SK-N-DZ (cell line): ENCODE data around the gene RANBP17.
"Not testable (repeated sequence)": the region's sequence is repeated elsewhere in the genome, so short reads cannot be mapped to it uniquely, and the experiment has no call there.

Experiments used
- DNase-seq: peaks from one replicate; pipeline ENCODE4 v3.0.0-alpha.2; 2015; ENCODE audit warnings: low spot score

Gene RANBP17

DNA sequence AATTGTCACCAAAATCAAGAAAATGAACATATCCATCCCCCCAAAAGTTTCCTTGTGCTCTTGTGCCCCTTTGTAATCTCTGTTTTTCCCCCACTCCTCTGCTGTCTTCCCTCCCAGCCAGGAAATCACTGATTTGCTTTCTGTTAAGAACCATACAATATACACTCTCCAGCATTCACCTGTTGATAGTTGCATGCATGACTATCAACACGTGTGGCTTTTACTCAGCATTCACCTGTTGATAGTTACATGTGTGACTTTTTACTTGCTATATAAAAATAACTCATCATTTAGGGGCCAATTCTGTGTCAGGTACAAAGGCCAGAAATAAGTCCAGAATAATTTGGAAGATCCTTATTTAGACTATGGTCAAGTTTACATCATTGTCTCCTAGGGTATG lies 6.0 kb downstream of the RANBP17 start:
- no peak for DNase-seq

DNA sequence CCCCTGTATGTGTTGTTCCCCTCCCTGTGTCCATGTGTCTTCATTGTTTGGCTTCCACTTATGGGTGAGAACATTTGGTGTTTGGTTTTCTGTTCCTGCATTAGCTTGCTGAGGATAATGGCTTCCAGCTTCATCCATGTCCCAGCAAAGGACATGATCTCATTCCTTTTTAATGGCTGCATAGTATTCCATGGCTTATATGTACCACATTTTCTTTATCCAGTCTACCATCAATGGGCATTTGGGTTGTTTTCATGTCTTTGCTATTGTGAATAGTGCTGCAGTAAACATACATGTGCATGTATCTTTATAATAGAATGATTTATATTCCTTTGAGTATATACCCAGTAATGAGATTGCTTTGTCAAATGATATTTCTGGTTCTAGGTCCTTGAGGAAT lies 8.6 kb downstream of the RANBP17 start:
- not testable (repeated sequence) for DNase-seq

DNA sequence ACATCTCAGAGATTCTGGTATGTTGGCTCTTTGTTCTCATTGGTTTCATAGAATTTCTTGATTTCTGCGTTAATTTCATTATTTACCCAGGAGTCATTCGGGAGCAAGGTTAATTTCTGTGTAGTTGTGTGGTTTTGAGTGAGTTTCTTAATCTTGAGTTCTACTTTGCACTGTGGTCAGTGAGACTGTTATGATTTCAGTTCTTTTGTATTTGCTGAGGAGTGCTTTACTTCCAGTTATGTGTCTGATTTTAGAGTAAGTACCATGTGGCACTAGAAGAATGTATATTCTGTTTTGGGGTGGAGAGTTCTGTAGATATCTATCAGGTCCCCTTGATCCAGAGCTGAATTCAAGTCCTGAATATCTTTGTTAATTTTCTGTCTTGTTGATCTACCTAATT lies 12.2 kb downstream of the RANBP17 start:
- DNase-seq: no peak

DNA sequence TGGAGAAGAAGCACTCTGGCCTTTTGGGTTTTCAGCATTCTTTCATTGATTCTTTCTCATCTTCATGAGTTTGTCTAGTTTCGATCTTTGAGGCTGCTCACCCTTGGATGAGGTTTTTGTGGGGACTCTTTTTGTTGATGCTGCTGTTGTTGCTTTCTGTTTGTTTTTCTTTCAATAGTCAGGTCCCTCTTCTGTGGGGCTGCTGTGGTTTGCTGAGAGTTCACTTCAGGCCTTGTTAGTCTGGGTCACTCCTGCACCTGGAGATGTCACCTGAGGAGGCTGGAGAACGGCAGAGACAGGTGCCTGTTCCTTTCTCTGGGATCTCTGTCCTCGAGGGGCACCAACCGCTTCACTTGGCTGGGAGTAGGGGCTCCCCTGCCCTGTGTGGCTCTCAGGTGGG lies 14.0 kb downstream of the RANBP17 start:
- no peak for DNase-seq

DNA sequence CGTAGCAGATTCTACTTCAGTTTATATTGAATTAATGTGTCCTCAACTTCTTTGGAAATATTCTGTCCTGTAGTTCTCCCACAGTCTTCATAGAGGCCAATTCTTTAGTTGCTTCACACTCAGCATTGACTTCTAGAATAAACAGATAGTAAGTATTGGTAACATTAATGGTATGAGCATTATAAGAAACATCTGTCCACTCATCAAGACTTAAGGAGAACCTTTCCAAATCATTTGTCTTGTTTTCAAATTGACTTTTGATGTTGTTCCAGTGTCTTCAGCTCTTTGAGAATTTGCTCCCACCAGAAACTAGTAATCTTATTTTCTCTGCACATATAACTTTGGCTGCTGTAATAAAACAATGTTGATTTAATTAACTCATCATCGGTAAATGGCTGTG lies 18.3 kb downstream of the RANBP17 start:
- no peak for DNase-seq

DNA sequence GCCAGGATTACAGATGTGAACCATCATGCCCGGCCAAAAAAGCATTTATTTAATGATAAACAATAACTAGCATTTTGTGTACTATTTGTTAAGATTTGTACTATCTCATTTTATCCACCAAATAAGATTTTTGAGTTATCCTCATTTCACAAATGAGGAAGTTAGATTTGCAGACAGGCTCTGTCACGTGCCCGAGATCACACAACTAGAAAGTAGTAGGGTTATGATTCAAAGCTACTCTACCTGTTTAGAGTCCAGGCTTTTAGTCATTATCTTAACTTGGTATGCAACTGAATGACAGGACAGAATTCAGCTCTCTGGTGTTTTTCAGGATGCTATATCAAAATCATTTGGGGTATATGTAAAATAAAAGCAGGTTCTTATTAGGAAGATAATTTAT lies 20.5 kb downstream of the RANBP17 start:
- DNase-seq: no peak

DNA sequence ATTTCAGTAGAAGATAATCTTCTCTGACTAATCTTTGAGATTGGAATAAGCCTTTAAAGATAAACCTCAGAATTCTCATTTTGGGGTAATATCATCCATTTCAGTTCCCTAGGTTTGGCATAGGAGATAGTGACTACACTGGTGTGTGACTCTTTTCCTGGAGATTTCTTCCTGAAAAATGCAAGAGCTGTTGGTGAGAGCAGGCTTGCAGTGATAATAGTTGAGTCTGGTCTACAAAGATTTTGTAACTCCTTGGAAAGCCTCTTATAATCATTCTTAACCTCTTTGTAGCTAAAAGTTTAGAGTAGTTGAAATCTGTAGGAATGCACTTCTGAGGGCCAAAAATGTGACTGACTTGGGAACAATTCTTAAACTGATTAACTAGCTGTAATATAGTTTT lies 23.4 kb downstream of the RANBP17 start:
- no peak for DNase-seq

DNA sequence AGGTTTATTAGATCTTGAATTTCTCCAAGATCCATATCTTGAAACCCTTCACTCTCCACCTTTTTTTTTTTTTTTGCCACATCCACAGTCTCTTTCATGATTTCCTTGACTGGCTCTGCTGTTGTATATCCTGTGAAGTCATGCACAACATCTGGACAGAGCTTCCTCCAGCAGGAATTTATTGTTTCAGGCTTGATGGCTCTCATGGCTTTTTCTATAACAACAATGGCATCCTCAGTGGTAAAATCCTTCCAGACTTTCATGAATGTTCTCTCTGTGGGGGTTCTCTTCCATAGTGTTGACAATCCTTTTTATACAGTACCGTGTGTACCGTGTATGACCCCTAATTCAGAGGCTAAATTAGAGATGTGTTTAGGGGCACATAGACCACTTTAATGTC lies 24.0 kb downstream of the RANBP17 start:
- DNase-seq: no peak

DNA sequence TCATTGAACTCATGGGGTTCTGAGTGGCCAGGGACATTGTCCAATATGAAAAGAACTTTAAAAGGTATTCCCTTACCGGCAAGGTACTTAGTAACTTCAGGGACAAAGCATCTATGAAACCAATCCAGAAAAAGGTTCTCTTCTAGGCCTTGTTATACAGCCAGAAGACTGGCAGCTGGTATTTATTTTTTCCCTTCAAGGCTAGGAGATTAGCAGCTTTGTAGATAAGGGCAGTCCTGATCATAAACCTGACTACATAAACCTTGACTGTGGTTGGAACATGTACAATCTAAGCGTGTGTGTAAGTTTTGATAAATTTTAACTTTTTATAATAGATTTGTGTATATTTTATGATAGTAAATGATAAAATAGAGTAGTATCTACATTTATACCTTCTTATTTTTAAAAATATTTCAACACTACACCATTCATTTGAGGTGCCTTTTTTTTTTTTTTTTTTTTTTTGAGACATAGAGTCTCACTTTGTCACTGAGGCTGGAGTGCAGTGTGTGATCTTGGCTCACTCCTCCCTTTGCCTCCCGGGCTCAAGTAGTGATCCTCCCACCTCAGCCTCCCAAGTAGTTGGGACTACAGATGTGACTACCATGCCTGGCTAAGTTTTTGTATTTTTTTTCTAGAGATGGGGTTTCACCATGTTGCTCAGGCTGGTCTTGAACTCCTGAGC lies 24.5 kb downstream of the RANBP17 start:
- no peak for DNase-seq

DNA sequence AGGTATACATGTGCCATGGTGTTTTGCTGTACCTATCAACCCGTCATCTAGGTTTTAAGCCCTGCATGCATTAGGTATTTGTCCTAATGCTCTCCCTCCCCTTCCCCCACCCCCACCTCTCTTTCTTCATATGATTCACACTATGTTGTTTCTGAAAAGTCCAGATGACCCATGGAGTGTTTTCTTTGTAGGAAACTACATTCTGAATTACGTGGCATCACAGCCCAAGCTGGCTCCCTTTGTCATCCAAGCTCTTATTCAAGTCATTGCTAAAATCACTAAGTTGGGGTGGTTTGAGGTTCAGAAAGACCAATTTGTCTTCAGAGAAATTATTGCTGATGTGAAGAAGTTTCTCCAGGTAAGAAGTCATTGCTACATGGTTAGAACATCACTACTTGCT lies 30.4 kb downstream of the RANBP17 start:
- DNase-seq: no peak

DNA sequence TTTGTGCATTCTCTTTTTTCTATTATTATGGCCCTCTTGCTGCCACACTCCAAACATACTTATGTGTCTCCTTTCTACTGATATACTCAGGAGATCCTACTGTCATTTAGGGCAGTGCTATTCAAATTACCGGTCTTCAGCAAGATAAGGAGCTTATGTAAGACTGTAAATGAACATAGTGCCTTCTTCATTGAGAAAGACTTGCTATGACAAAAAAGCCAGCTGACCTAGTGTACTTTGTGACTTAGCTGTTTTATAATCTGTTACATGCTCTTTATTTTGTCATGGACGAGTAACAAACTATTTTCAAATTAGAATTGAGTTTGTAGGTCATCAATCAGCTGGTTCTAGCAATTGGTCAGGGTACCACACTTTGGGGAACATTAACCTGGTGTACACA lies 32.8 kb downstream of the RANBP17 start:
- no peak for DNase-seq

DNA sequence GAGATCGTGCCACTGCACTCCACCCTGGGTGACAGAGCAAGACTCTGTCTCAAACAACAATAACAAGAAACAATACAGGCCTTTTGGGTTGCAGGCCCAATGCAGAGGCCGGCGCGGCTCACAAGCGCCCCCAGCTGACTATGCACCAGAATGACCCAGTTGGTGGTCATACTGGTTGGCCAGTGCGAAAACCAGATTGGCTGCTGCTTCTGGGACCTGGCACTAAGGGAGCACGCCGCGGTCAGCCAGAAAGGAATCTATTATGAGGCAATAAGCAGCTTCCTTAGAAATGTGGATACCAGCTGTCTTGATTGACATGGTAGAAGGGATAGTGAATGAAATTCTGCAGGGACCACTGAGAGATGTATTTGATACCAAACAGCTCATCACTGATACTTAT lies 35.0 kb downstream of the RANBP17 start:
- no peak for DNase-seq

DNA sequence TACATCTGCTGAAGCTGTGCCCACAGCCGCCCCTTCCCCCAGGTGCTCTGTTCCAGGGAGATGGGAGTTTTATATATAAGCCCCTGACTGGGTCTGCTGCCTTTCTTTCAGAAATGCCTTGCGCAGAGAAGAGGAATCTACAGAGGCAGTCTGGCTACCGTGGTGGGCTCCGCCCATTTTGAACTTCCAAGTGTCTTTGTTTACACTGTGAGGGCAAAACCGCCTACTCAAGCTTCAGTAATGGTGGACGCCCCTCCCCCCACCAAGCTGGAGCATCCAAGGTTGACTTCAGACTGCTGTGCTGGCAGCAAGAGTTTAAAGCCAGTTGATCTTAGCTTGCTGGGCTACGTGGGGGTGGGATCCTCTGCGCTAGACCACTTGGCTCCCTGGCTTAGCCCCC lies 41.3 kb downstream of the RANBP17 start:
- no peak for DNase-seq

DNA sequence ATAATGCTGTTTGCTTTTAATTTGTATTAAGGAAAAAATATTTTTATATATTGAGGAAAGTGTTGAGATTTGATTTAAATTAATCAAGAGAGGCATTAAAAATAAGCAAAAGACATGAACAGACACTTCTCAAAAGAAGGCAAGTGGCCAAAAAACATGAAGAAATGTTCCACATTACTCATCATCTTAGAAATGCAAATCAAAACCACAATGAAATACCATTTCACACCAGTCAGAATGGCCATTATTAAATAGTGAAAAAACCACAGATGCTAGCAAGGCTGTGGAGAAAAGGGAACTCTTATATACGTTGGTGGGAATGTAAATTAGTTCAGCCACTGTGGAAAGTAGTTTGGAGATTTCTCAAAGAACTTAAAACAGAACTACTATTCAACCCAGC lies 45.9 kb downstream of the RANBP17 start:
- DNase-seq: no peak

DNA sequence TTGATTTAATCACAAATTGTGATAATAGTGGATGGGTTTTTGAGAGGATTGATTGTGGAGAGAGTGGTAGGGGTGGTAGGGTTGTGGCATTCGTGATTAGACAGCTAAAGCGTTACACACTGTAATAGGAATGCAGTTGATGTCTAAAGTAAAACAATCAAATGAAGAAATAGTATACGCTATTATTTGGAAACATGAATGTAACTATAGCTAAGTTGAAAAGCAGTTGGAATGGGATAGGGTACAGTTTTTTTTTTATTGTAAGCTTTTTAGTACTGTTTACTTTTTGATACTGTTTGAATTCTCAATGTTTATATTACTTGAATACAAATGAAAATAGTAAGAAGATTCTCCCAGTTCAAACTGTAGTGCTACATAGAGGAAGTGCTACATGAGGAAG lies 51.8 kb downstream of the RANBP17 start:
- DNase-seq: no peak

DNA sequence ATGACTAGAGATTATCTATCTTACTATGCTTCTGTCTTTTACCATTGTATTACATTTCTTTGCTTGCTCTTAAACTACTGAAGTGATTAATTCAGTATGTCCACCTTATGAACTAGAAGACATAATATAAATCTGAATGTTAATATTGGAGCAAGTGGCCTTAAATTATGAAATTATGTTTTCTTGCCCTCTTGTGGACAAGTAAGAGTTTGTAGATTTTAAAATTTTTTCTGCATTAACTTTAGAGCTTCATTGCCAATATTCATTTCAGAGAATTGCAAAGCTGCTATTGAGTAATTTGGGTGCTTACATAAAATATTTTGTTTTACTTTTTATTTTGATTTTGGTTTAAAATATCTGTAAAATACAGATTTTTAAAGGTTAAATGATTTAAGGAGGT lies 55.3 kb downstream of the RANBP17 start:
- DNase-seq: no peak

DNA sequence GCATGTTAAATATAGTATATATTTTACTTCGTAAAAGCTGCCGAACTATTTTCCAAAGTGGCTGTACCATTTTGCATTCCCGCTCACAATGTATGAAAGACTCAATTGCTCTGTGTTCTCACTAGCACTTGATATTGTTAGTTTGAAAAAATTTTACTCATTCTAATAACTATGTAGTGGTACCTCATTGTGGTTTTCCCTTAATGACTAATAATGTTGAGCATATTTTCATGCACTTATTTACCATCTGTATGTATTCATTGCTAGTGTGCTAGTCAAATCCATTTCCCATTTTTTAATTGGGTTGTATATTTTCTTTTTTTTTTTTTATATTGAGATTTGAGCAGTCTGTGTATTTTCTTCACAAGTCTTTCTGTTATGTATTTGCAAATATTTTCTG lies 58.4 kb downstream of the RANBP17 start:
- no peak for DNase-seq

DNA sequence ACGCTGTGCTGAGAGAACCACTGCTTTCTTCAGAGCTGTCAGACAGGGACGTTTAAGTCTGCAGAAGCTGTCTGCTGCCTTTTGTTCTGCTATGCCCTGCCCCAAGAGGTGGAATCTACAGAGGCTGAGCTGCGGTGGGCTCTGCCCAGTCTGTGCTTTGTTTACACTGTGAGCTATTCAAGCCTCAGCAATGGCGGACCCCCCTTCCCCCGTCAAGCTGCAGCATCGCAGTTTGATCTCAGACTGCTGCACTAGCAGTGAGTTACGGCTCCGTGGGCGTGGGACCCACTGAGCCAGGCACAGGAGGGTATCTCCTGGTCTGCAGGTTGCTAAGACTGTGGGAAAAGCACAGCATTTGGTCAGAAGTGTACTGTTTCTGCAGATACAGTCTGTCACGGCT lies 60.5 kb downstream of the RANBP17 start:
- not testable (repeated sequence) for DNase-seq

DNA sequence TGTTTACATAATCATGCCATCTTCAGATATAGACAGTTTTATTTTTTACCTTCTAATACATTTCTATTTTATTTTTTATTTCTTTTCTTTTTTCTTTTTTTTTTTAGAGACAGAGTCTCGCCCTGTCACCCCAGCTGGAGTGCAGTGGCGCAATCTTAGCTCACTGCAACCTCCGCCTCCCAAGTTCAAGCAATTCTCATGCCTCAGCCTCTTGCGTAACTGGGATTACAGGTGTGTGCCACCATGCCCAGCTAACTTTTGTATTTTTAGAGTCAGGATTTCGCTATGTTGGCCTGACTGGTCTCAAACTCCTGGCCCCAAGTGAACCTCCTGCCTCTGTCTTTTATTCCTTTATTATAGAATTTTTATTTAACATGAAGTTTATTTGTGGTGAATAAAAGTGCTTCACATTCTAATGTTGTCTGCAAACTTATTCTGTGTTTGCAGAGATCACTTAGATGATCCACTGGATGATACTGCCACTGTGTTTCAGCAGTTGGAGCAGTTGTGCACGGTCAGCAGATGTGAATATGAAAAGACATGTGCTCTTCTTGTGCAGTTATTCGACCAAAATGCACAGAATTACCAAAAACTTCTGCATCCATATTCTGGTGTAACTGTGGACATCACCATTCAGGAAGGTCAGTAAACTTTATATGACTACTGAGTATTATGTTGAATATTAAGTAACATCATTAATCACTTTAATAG lies 62.2 kb downstream of the RANBP17 start:
- DNase-seq: no peak

DNA sequence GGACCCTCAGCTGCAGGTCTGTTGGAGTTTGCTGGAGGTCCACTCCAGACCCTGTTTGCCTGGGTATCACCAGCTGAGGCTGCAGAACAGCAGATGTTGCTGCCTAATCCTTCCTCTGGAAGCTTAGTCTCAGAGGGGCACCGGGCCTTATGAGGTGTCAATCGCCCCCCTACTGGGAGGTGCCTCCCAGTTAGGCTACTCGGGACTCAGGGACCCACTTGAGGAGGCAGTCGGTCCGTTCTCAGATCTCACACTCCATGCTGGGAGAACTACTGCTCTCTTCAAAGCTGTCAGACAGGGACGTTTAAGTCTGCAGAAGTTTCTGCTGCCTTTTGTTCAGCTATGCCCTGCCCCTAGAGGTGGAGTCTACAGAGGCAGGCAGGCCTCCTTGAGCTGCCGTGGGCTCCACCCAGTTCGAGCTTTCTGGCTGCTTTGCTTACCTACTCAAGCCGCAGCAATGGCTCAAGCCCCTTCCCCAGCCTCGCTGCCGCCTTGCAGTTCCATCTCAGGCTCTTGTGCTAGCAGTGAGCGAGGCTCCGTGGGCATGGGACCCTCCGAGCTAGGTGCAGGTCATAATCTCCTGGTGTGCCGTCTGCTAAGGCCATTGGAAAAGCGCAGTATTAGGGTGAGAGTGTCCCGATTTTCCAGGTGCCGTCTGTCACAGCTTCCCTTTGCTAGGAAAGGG lies 73.9 kb downstream of the RANBP17 start:
- not testable (repeated sequence) for DNase-seq

DNA sequence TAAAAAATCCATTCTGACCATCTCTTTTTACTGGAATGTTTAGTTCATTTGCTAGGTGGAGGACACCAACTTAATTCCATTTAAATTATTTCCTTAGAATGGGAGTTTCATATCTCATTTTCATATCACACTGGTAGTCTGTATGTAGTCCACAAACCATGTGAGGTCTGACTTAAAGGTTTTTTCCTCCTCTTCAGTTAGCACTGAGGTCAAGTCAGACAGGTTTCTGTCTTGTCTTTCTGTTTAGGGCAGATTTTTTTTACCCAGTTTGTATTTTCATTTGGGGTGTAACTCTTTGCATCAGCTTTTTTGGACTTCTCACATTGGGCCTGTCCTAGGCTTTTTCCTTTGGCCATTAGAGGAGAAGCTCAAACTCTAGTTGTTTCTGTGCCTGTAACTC lies 75.3 kb downstream of the RANBP17 start:
- no peak for DNase-seq

DNA sequence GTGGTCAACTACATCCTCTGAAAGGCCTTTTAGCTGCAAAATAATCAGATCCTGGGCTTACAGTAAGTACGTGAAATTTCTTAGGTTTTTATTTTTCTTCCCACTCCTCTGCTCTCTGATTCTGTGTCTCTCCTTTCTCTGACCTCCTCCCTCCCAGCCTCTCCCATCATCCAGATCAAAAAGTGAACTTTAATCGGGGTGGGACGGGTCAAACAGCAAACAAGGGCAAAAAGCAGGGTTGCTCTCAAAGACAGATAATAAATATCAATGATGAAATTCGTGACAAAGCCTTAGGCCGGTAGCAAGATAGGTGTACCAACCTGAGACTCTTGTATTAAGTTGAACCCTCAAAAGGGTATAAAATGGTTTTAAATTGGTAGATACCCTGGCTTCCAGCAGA lies 76.1 kb downstream of the RANBP17 start:
- DNase-seq: no peak

DNA sequence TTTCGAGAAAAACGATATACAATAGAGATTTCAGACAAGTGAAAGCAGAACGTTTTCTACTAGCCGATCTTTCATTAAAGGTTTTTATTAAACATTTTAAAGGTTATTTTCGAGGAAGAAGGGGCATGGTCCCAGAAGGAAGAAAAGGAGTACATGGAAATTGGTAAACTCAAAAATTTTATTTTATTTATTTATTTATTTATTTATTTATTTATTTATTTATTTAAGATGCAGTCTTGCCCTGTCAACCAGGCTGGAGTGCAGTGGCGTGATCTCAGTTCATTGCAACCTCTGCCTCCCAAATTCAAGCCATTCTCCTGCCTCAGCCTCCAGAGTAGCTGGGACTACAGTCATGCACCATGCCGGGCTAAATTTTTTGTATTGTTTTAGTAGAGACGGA lies 77.4 kb downstream of the RANBP17 start:
- no peak for DNase-seq
